K562 (cell line): ENCODE measurements around the gene CPSF2. TPM values are rescaled to one million over a fixed set of nuclear protein-coding genes. Genes with fewer than 3 reads are reported as not detected.
A peak's percentile ranks its signal among the peaks of the same experiment; 100 is the strongest.
"Not testable (repeated sequence)": the region's sequence is repeated elsewhere in the genome, so short reads cannot be mapped to it uniquely, and the experiment has no call there.

Experiments
- ATAC-seq: fragments of 200-7000 bp; cut with Tn5 transposase; 3 replicates; pipeline ENCODE4 v1.9.1; 2020; ENCODE audit warnings: moderate library complexity
- BruUV-seq: library from RNA; stranded (reverse); fragments of 400-500 nt; replicated peaks from 2 replicates; lab custom pipeline; 2021; lab: Mats Ljungman, UMichigan
- CTCF ChIA-PET: fragments of 300-600 bp; formaldehyde crosslinking; extraction: SDS; loops from one replicate; lab custom pipeline; 2021; ENCODE audit warnings: low intra/inter-chr PET ratio; lab: Yijun Ruan, JAX
- POLR2A ChIA-PET: fragments of 300-600, 350-650 bp; sonication (Branson Sonifier 250); formaldehyde crosslinking; extraction: SDS; loops from one replicate; lab custom pipeline; 2021; ENCODE audit warnings: antibody characterized with exemption, inconsistent platforms; lab: Yijun Ruan, JAX
- DNase-seq, 4 experiments: peaks; one replicate each; pipeline versions ENCODE4 v3.0.0 to v3.0.0-alpha.2; 2011 to 2018; ENCODE audit warnings: low spot score in 3 of 4, mixed read lengths in 3 of 4; ENCODE audit errors: extremely low read depth in 1 of 4
- FAIRE-seq: peaks from 2 replicates; lab custom pipeline; 2011; peaks lifted over from hg19 to GRCh38; lab: Jason Lieb, UNC
- H2AFZ ChIP-seq: 2 replicates; pipeline ENCODE4 v1.6.0; 2011; ENCODE audit warnings: low read depth, low read length, control low read depth, inconsistent platforms
- H3K27ac ChIP-seq: fragments of 200-600 bp; 3 replicates; pipeline ENCODE4 v1.8.0; 2011; ENCODE audit warnings: low read depth, mild to moderate bottlenecking, control low read depth, inconsistent platforms, low read length, moderate library complexity, mixed read lengths; ENCODE audit errors: extremely low read depth
- H3K27me3 ChIP-seq, 2 experiments: fragments of 300-600 bp in 1 of 2; 2 replicates in 1 of 2; 3 replicates in 1 of 2; pipeline versions ENCODE4 v1.6.0 to v1.8.0; 2011; ENCODE audit warnings: inconsistent platforms in 2 of 2, low read length in 2 of 2, mild to moderate bottlenecking in 1 of 2, mixed read lengths in 1 of 2, moderate library complexity in 1 of 2; ENCODE audit not compliant: control insufficient read depth in 2 of 2, insufficient read depth in 2 of 2
- H3K36me3 ChIP-seq: fragments of 300-600 bp; 3 replicates; pipeline ENCODE4 v1.8.0; 2011; ENCODE audit warnings: mild to moderate bottlenecking, low read length, inconsistent platforms; ENCODE audit not compliant: control insufficient read depth, insufficient read depth
- H3K4me1 ChIP-seq, 2 experiments: fragments of 200-600 bp in 1 of 2; replicated peaks in 1 of 2; 2 replicates in 1 of 2; 3 replicates in 1 of 2; pipeline versions ENCODE4 v1.5.1 to v1.8.0; 2011; ENCODE audit warnings: inconsistent platforms in 2 of 2, low read length in 2 of 2, mild to moderate bottlenecking in 1 of 2, mixed read lengths in 1 of 2, moderate library complexity in 1 of 2; ENCODE audit not compliant: control insufficient read depth in 2 of 2, insufficient read depth in 2 of 2
- H3K4me2 ChIP-seq: 2 replicates; pipeline ENCODE4 v1.6.1; 2011; ENCODE audit warnings: low read length, control low read depth, inconsistent platforms, mixed read lengths; ENCODE audit not compliant: insufficient read depth
- H3K4me3 ChIP-seq: fragments of 200-600 bp; sonication (generic), shearing (Covaris generic); 2 replicates; pipeline ENCODE4 v1.5.1; 2016; ENCODE audit warnings: control low read depth, inconsistent platforms
- H3K79me2 ChIP-seq: fragments of 200-600 bp; 3 replicates; pipeline ENCODE4 v1.8.0; 2011; ENCODE audit warnings: low read length, inconsistent platforms; ENCODE audit not compliant: control insufficient read depth, insufficient read depth
- H3K9ac ChIP-seq, 2 experiments: 2 replicates each; pipeline versions ENCODE4 v1.6.0 to v1.6.1; 2011; ENCODE audit warnings: low read depth in 2 of 2, low read length in 2 of 2, control low read depth in 1 of 2, inconsistent platforms in 1 of 2, mild to moderate bottlenecking in 1 of 2, mixed read lengths in 1 of 2; ENCODE audit not compliant: insufficient read depth in 1 of 2
- H3K9me1 ChIP-seq: one replicate; pipeline ENCODE4 v1.6.0; 2011; ENCODE audit warnings: inconsistent platforms, mild to moderate bottlenecking, low read length, moderate library complexity; ENCODE audit not compliant: control insufficient read depth, insufficient read depth
- H3K9me3 ChIP-seq: replicated peaks from 2 replicates; pipeline ENCODE4 v1.5.1; 2011; ENCODE audit warnings: low read depth, low read length, inconsistent platforms; ENCODE audit not compliant: control insufficient read depth, insufficient read depth
- H4K20me1 ChIP-seq: replicated peaks from 2 replicates; pipeline ENCODE4 v1.6.1; 2011; ENCODE audit warnings: low read length, inconsistent platforms, mixed read lengths; ENCODE audit not compliant: control insufficient read depth, insufficient read depth
- ARID3B ChIP-seq: fragments of 250-450 bp; sonication (Bioruptor Pico); IDR thresholded peaks from 2 replicates; pipeline ENCODE4 v1.4.0; 2020; ENCODE audit warnings: borderline replicate concordance
- CTCFL ChIP-seq: IDR thresholded peaks from 2 replicates; pipeline ENCODE4 v1.6.1; 2011; ENCODE audit warnings: borderline replicate concordance, low read depth, mild to moderate bottlenecking, moderate library complexity, low read length; ENCODE audit not compliant: insufficient read depth, poor library complexity, severe bottlenecking
- CXXC5 ChIP-seq: fragments of 250-450 bp; sonication (Bioruptor Pico); IDR thresholded peaks from 2 replicates; pipeline ENCODE4 v1.8.0; 2022; ENCODE audit warnings: inconsistent platforms, mild to moderate bottlenecking, moderate library complexity
- HBP1 ChIP-seq: fragments of 450-650 bp; formaldehyde crosslinking; IDR thresholded peaks from 2 replicates; pipeline ENCODE4 v1.4.0; 2022; ENCODE audit warnings: missing genetic modification characterization
- L3MBTL2 ChIP-seq: fragments of 450-650 bp; IDR thresholded peaks from 2 replicates; pipeline ENCODE4 v1.6.1; 2016; ENCODE audit warnings: mild to moderate bottlenecking, moderate library complexity
- MIER1 ChIP-seq: fragments of 450-650 bp; IDR thresholded peaks from 2 replicates; pipeline ENCODE4 v1.6.1; 2016; ENCODE audit warnings: antibody characterized with exemption, mild to moderate bottlenecking, low read depth
- RBM39 ChIP-seq: fragments of 200-400 bp; formaldehyde crosslinking; optimal IDR thresholded peaks from 2 replicates; pipeline ENCODE3; 2018; ENCODE audit warnings: low read depth, low read length
- SMARCA4 ChIP-seq: fragments of 450-650 bp; IDR thresholded peaks from 2 replicates; pipeline ENCODE4 v1.6.1; 2016
- SNRNP70 ChIP-seq: fragments of 200-400 bp; formaldehyde crosslinking; optimal IDR thresholded peaks from 2 replicates; pipeline ENCODE3; 2017; ENCODE audit warnings: low read depth, low read length
- ZNF143 ChIP-seq: sonication (generic); formaldehyde crosslinking; IDR thresholded peaks from 2 replicates; pipeline ENCODE4 v1.9.0; 2022; ENCODE audit warnings: mild to moderate bottlenecking, missing genetic modification reagents
- ZNF263 ChIP-seq: sonication (generic); formaldehyde crosslinking; IDR thresholded peaks from 2 replicates; pipeline ENCODE4 v1.8.0; 2022; ENCODE audit warnings: mild to moderate bottlenecking, missing genetic modification reagents, borderline replicate concordance
- ZNF75A ChIP-seq: fragments of 450-650 bp; formaldehyde crosslinking; IDR thresholded peaks from 2 replicates; pipeline ENCODE4 v1.4.0; 2020; ENCODE audit warnings: mild to moderate bottlenecking
- WGBS: fragments of 100-300 bp; shearing (Covaris generic); methylation state at CpG from one replicate; pipeline ENCODE4 v1.1.6; 2016; ENCODE audit warnings: low coverage, mixed read lengths; ENCODE audit not compliant: insufficient coverage; ENCODE audit errors: missing lambda C conversion rate; 5-methylcytosine and 5-hydroxymethylcytosine counted together
- in situ Hi-C: fragments of 300-500 bp; cut with MboI; formaldehyde crosslinking; loops from 4 replicates; pipeline ENCODE4 v1.15.0; 2018; ENCODE audit warnings: inconsistent platforms, mixed read lengths
- intact Hi-C: fragments of 100-400 bp; cut with micrococcal nuclease; formaldehyde crosslinking; loops from 2 replicates; pipeline ENCODE4 v1.14.2; 2022
- polyA plus RNA-seq, 8 experiments: library from polyadenylated mRNA; depleted of rRNA in 4 of 8; stranded (reverse) in 5 of 8; unstranded in 3 of 8; fragments of >200 nt; fragmentation: Nextera tagmentation in 2 of 8; fragmentation: Illumina TruSeq in 1 of 8; extraction: Ambion mirVana in 2 of 8; extraction: Trizol in 1 of 8; gene quantifications; 2 replicates each; pipeline versions ENCODE4 v1.2.1 to v1.2.3, GENCODE V29; 2011 to 2014; ENCODE audit warnings: inconsistent platforms in 1 of 8, missing spikeins in 1 of 8
- total RNA-seq, 7 experiments: library from RNA; depleted of rRNA in 6 of 7; stranded (reverse); fragments of >200 nt in 6 of 7; fragmentation: Illumina TruSeq in 2 of 7; extraction: Trizol in 2 of 7; gene quantifications; 2 replicates each; pipeline versions ENCODE4 v1.2.1 to v1.2.3, GENCODE V29; 2011 to 2021; ENCODE audit warnings: low replicate concordance in 1 of 7

CPSF2 gene
- total and polyA plus RNA-seq, 9 of the 15 experiments (the other 6 are each of a cell fraction or from before 2014, with no cell fraction given), result 20.8 to 71.3 (median 49.0) TPM

GRCh38 chr14:92179178-92179577 is 57.4 kb downstream of the CPSF2 start:
- H3K27me3 ChIP-seq, H3K9me3 ChIP-seq, CTCF ChIA-PET, H3K4me3 ChIP-seq, intact Hi-C loops, H4K20me1 ChIP-seq, H2AFZ ChIP-seq, in situ Hi-C loops, FAIRE-seq, H3K4me1 ChIP-seq, BruUV-seq: not testable (repeated sequence)
- TF ChIP-seq ZNF263, result peak; percentile 70
- TF ChIP-seq, all 486 proteins: peak for 1; not testable (repeated sequence) for 485
- not testable (repeated sequence) for H3K79me2 ChIP-seq, H3K9ac ChIP-seq, H3K9me1 ChIP-seq, ATAC-seq, DNase-seq, H3K36me3 ChIP-seq, H3K4me2 ChIP-seq, H3K27ac ChIP-seq
- POLR2A ChIA-PET, result interaction anchor here (0.9 kb wide), 1 partner anchor 11 kb away, joined by 3 read pairs; no protein-coding TSS in a partner anchor

GRCh38 chr14:92185559-92185958 is 63.8 kb downstream of the CPSF2 start:
- Histone ChIP-seq H3K27me3 (peaks cover 0 to 10% of the 10 kb centered on the region in 2 experiments; a peak in 1 of 5 replicates), H3K27ac (no peak overlapping the region), H3K4me1 (no peaks in the 10 kb centered on the region), H3K36me3 (no peaks in the 10 kb centered on the region), H2AFZ (no peak overlapping the region), H4K20me1 (no peaks in the 10 kb centered on the region), H3K79me2 (no peaks in the 10 kb centered on the region), H3K9me3 (no peaks in the 10 kb centered on the region), H3K9ac (no peak overlapping the region), H3K4me3 (no peak overlapping the region), H3K9me1 (no peaks in the 10 kb centered on the region), H3K4me2 (no peak overlapping the region)
- in situ Hi-C loops (no loop called here), intact Hi-C loops (no loop called here)
- ATAC-seq (no peak), DNase-seq (no peak), FAIRE-seq (no peak)
- BruUV-seq, result no TSS peak
- WGBS, result 2% methylated on average over 5 of the region's 6 CpGs
- ChIA-PET CTCF (no interaction called here), POLR2A (no interaction called here)
- TF ChIP-seq CXXC5 (CRISPR knock-in tag) (no peak), HBP1 (CRISPR knock-in tag) (no peak), L3MBTL2 (no peak), MIER1 (no peak), ZNF75A (CRISPR knock-in tag) (no peak), RBM39 (no peak), ARID3B (no peak), ZNF143 (no peak), CTCFL (no peak), ZNF263 (no peak), SMARCA4 (no peak), SNRNP70 (no peak)
